Activated CD8-positive, alpha-beta memory T cell treated with anti-CD3 and anti-CD28 coated beads for 48 hours (primary cell): ENCODE results near the gene CACNG4.

Source experiments
- DNase-seq, 3 experiments: peaks; one replicate each; pipeline ENCODE4 v3.0.0-alpha.2; 2020; ENCODE audit warnings: low read depth in 2 of 3, low spot score in 2 of 3

CACNG4 gene

GRCh38 chr17:67015001-67015400 is 50.5 kb downstream of the CACNG4 start:
- no peak for DNase-seq

- DNase-seq: no peak
Measured at GRCh38 chr17:67016039-67016762, 51.7 kb downstream of the CACNG4 start.

- DNase-seq: no peak
Measured at GRCh38 chr17:67017910-67018309, 53.4 kb downstream of the CACNG4 start.

GRCh38 chr17:67018471-67019434 is 54.2 kb downstream of the CACNG4 start:
- DNase-seq: no peak

- DNase-seq: no peak
Measured at GRCh38 chr17:67019809-67020208, 55.3 kb downstream of the CACNG4 start.

- DNase-seq: no peak
Measured at GRCh38 chr17:67020293-67020766, 55.8 kb downstream of the CACNG4 start.

- no peak for DNase-seq
Measured at GRCh38 chr17:67021196-67021595, 56.7 kb downstream of the CACNG4 start.

GRCh38 chr17:67021743-67022450 is 57.4 kb downstream of the CACNG4 start:
- no peak for DNase-seq

- DNase-seq: no peak
Measured at GRCh38 chr17:67022451-67022810, 57.9 kb downstream of the CACNG4 start.

- DNase-seq: no peak
Measured at GRCh38 chr17:67024736-67025135, 60.2 kb downstream of the CACNG4 start.

GRCh38 chr17:67025216-67025792 is 60.8 kb downstream of the CACNG4 start:
- no peak for DNase-seq

- DNase-seq: no peak
Measured at GRCh38 chr17:67026341-67026740, 61.8 kb downstream of the CACNG4 start.

- no peak for DNase-seq
Measured at GRCh38 chr17:67027031-67027628, 62.6 kb downstream of the CACNG4 start.

- DNase-seq: no peak
Measured at GRCh38 chr17:67030641-67031040, 66.1 kb downstream of the CACNG4 start.

GRCh38 chr17:67032382-67032781 is 67.9 kb downstream of the CACNG4 start:
- no peak for DNase-seq

GRCh38 chr17:67032985-67033384 is 68.5 kb downstream of the CACNG4 start:
- no peak for DNase-seq

- DNase-seq: no peak
Measured at GRCh38 chr17:67033613-67034012, 69.1 kb downstream of the CACNG4 start.

- no peak for DNase-seq
Measured at GRCh38 chr17:67035131-67036083, 70.9 kb downstream of the CACNG4 start.

GRCh38 chr17:67038861-67039365 is 74.4 kb downstream of the CACNG4 start:
- DNase-seq: no peak
